GM08714 (cell line): ENCODE results near the gene ST14.
"Not testable (repeated sequence)": the region's sequence is repeated elsewhere in the genome, so short reads cannot be mapped to it uniquely, and the experiment has no call there.

Experiments used
- H3K4me3 ChIP-seq: fragments of 200-500 bp; sonication (Bioruptor generic); 2 replicates; pipeline ENCODE4 v1.5.1; 2014; ENCODE audit warnings: mild to moderate bottlenecking, low read length, inconsistent platforms
- ZNF274 ChIP-seq: IDR thresholded peaks from 2 replicates; pipeline ENCODE4 v1.6.1; 2012; ENCODE audit warnings: mild to moderate bottlenecking, low read depth, low read length

ST14 gene

GRCh38 chr11:130164221-130164570, 4.6 kb downstream of the ST14 start:
- no peak overlapping the region for H3K4me3 ChIP-seq
- TF ChIP-seq ZNF274 = no peak

- no peak overlapping the region for H3K4me3 ChIP-seq
- no peak for TF ChIP-seq ZNF274
These were observed 6.2 kb downstream of the ST14 start for GRCh38 chr11:130165601-130166456.

- no peak overlapping the region for H3K4me3 ChIP-seq
These were observed 6.8 kb downstream of the ST14 start for GRCh38 chr11:130166457-130166784.

GRCh38 chr11:130167146-130167545, 7.6 kb downstream of the ST14 start:
- TF ChIP-seq ZNF274 = no peak
- no peak overlapping the region for H3K4me3 ChIP-seq

More at GRCh38 chr11:130166457-130166784, 6.8 kb downstream of the ST14 start:
- no peak for TF ChIP-seq ZNF274

- TF ChIP-seq ZNF274 = no peak
- no peak overlapping the region for H3K4me3 ChIP-seq
These were observed 8.5 kb downstream of the ST14 start for GRCh38 chr11:130168105-130168504.

- H3K4me3 ChIP-seq = no peak overlapping the region
- no peak for TF ChIP-seq ZNF274
These were observed 10.8 kb downstream of the ST14 start for GRCh38 chr11:130170345-130170744.

- TF ChIP-seq ZNF274 = no peak
- H3K4me3 ChIP-seq = no peak overlapping the region
These were observed 12.0 kb downstream of the ST14 start for GRCh38 chr11:130171534-130171933.

- not testable (repeated sequence) for H3K4me3 ChIP-seq
These were observed 12.4 kb downstream of the ST14 start for GRCh38 chr11:130172001-130172400.

- no peak for TF ChIP-seq ZNF274
These were observed 15.1 kb downstream of the ST14 start for GRCh38 chr11:130174642-130175041.

GRCh38 chr11:130175898-130176297, 16.3 kb downstream of the ST14 start:
- no peak overlapping the region for H3K4me3 ChIP-seq
- no peak for TF ChIP-seq ZNF274

More at GRCh38 chr11:130174642-130175041, 15.1 kb downstream of the ST14 start:
- no peak overlapping the region for H3K4me3 ChIP-seq

GRCh38 chr11:130177782-130178181, 18.2 kb downstream of the ST14 start:
- no peak for TF ChIP-seq ZNF274
- no peak overlapping the region for H3K4me3 ChIP-seq

GRCh38 chr11:130178441-130179339, 19.1 kb downstream of the ST14 start:
- no peak overlapping the region for H3K4me3 ChIP-seq
- TF ChIP-seq ZNF274 = no peak

- TF ChIP-seq ZNF274 = no peak
These were observed 20.1 kb downstream of the ST14 start for GRCh38 chr11:130179396-130180306.

GRCh38 chr11:130180491-130180890, 20.9 kb downstream of the ST14 start:
- TF ChIP-seq ZNF274 = no peak
- no peak overlapping the region for H3K4me3 ChIP-seq

More at GRCh38 chr11:130179396-130180306, 20.1 kb downstream of the ST14 start:
- no peak overlapping the region for H3K4me3 ChIP-seq
